ENCODE measurements around the gene ODC1.

Gene ODC1

DNA sequence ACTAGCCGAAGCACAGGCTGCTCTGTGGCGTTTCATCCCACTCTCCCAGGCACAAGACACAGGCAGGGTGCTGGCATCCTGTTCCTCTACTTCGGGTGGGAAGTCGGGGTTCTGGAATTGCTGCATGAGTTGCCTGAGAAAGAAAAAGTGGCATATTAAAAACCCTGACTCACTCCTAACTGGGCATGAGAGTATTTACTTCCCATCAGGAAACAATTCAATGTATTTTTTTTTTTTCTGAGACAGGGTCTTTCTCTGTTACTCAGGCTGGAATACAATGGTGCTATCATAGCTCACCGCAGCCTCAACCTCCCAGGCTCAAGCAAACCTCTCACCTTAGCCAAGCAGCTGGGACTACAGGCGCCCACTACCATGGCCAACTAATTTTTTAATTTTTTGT, 7.4 kb downstream of the ODC1 start:
- Histone ChIP-seq H3K4me2 (ENCODE audit: insufficient read depth, low read length) (no peak overlapping the region), H3K27ac (ENCODE audit: low read length) (no peak overlapping the region), H2AFZ (ENCODE audit: low read depth, low read length) (no peak overlapping the region), H4K20me1 (ENCODE audit: insufficient read depth, low read length) (peaks cover 45% of the 10 kb centered on the region; the same call in 1 of the 2 replicates), H3K9me3 (ENCODE audit: insufficient read depth, low read length, severe bottlenecking) (no peaks in the 10 kb centered on the region), H3K36me3 (ENCODE audit: insufficient read depth, low read length) (peaks cover 70% of the 10 kb centered on the region), H3K4me3 (ENCODE audit: low read depth in 1 of 2, low read length in 2 of 2) (no peak overlapping the region), H3K79me2 (ENCODE audit: insufficient read depth, low read length) (peaks cover 22% of the 10 kb centered on the region), H3K27me3 (ENCODE audit: insufficient read depth, low read length, poor library complexity) (no peaks in the 10 kb centered on the region), H3K4me1 (ENCODE audit: insufficient read depth, low read length) (peaks cover 9% of the 10 kb centered on the region; the same call in 1 of the 2 replicates), H3K9ac (ENCODE audit: low read depth, low read length) (no peak overlapping the region)
- no peak for DNase-seq
- ATAC-seq (ENCODE audit: insufficient read depth, low read depth), result no peak
- TF ChIP-seq EZH2 (IDR thresholded peaks at IDR 0.05; ENCODE audit: borderline replicate concordance, low read depth, low read length, severe bottlenecking), result no peak
- TF ChIP-seq CTCF (IDR thresholded peaks at IDR 0.05; ENCODE audit: borderline replicate concordance, extremely low read depth, low read length, poor library complexity, severe bottlenecking), result no peak

- H2AFZ ChIP-seq (ENCODE audit: low read depth, low read length), result no peak overlapping the region
- no peak overlapping the region for H3K27ac ChIP-seq (ENCODE audit: low read length)
- ATAC-seq (ENCODE audit: insufficient read depth, low read depth) (no peak), DNase-seq (no peak)
- no peak overlapping the region for H3K4me3 ChIP-seq (ENCODE audit: low read depth in 1 of 2, low read length in 2 of 2)
- no peaks in the 10 kb centered on the region for H3K27me3 ChIP-seq (ENCODE audit: insufficient read depth, low read length, poor library complexity)
- peaks cover 3% of the 10 kb centered on the region; the same call in 1 of the 2 replicates for H3K4me1 ChIP-seq (ENCODE audit: insufficient read depth, low read length)
- H3K36me3 ChIP-seq (ENCODE audit: insufficient read depth, low read length), result peaks cover 64% of the 10 kb centered on the region
- H3K4me2 ChIP-seq (ENCODE audit: insufficient read depth, low read length), result no peak overlapping the region
- no peaks in the 10 kb centered on the region for H3K9me3 ChIP-seq (ENCODE audit: insufficient read depth, low read length, severe bottlenecking)
- H3K9ac ChIP-seq (ENCODE audit: low read depth, low read length), result no peak overlapping the region
- no peak for TF ChIP-seq CTCF (IDR thresholded peaks at IDR 0.05; ENCODE audit: borderline replicate concordance, extremely low read depth, low read length, poor library complexity, severe bottlenecking)
- TF ChIP-seq EZH2 (IDR thresholded peaks at IDR 0.05; ENCODE audit: borderline replicate concordance, low read depth, low read length, severe bottlenecking), result no peak
- H4K20me1 ChIP-seq (ENCODE audit: insufficient read depth, low read length), result peaks cover 40% of the 10 kb centered on the region; the same call in 1 of the 2 replicates
- peaks cover 15% of the 10 kb centered on the region; the same call in 1 of the 2 replicates for H3K79me2 ChIP-seq (ENCODE audit: insufficient read depth, low read length)
These were observed 8.2 kb downstream of the ODC1 start for GRCh38 chr2:10439971-10440370.

DNA sequence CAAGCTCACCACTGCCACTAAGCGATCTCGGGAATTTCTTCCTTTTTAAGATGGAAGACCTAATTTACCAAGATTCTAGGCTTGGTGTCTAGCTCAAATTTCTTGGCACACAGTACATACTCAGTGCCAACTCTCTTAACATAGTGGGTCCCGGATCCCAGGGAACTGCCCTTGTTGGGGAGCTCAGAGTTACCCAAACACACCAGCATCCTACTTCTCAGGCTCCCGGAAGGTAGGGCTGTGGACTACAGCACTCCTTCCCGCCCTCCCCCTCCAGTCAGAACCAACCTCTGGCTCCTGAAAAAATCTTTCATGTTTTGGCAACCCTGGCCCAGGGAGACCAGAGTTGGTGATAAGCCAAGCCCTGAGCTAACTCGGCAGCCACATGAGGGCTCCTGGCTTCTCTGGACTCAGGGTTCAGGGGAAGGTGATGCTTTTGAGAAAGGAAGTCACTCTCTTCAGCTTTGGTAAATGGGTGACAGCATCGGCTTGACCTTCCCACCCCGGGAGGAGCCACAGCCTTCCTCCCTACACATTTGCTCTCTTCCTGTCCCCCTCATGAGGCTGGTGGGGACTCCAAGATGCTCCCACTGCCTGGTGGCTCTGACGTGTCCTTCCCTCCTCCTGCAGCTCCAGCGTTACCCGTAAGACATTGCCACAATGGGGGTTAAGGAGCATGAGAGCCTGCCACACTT, 8.8 kb downstream of the ODC1 start:
- Histone ChIP-seq H2AFZ (ENCODE audit: low read depth, low read length) (no peak overlapping the region), H3K9me3 (ENCODE audit: insufficient read depth, low read length, severe bottlenecking) (no peaks in the 10 kb centered on the region), H3K79me2 (ENCODE audit: insufficient read depth, low read length) (peaks cover 8% of the 10 kb centered on the region; the same call in 1 of the 2 replicates), H3K36me3 (ENCODE audit: insufficient read depth, low read length) (peaks cover 58% of the 10 kb centered on the region), H3K27me3 (ENCODE audit: insufficient read depth, low read length, poor library complexity) (no peaks in the 10 kb centered on the region), H4K20me1 (ENCODE audit: insufficient read depth, low read length) (peaks cover 33% of the 10 kb centered on the region; the same call in 1 of the 2 replicates), H3K27ac (ENCODE audit: low read length) (no peak overlapping the region), H3K9ac (ENCODE audit: low read depth, low read length) (no peak overlapping the region), H3K4me2 (ENCODE audit: insufficient read depth, low read length) (no peak overlapping the region), H3K4me3 (ENCODE audit: low read depth in 1 of 2, low read length in 2 of 2) (no peak overlapping the region), H3K4me1 (ENCODE audit: insufficient read depth, low read length) (peaks cover 3% of the 10 kb centered on the region; the same call in 1 of the 2 replicates)
- ATAC-seq (ENCODE audit: insufficient read depth, low read depth) (0 out of 3 replicates have a peak, but pooled peaks have one; percentile 6), DNase-seq (no peak)
- no peak for TF ChIP-seq CTCF (IDR thresholded peaks at IDR 0.05; ENCODE audit: borderline replicate concordance, extremely low read depth, low read length, poor library complexity, severe bottlenecking)
- TF ChIP-seq EZH2 (IDR thresholded peaks at IDR 0.05; ENCODE audit: borderline replicate concordance, low read depth, low read length, severe bottlenecking), result no peak
